Renal cortical epithelial cell (primary cell): ENCODE data around the gene NTM. TPM values are rescaled to one million over a fixed set of nuclear protein-coding genes. Genes with fewer than 3 reads are reported as not detected.
A peak's percentile ranks its signal among the peaks of the same experiment; 100 is the strongest.
"Not testable (repeated sequence)": the region's sequence is repeated elsewhere in the genome, so short reads cannot be mapped to it uniquely, and the experiment has no call there.

Experiments
- DNase-seq: peaks from one replicate; pipeline ENCODE4 v3.0.0-alpha.2; 2011; ENCODE audit warnings: low read depth
- total RNA-seq: library from RNA; depleted of rRNA; stranded (reverse); fragments of >200 nt; gene quantifications from 2 replicates; pipeline ENCODE4 v1.2.3, GENCODE V29; 2014

Gene NTM
- total RNA-seq, 1 donor from 2014 or later = 0.85 TPM

DNA sequence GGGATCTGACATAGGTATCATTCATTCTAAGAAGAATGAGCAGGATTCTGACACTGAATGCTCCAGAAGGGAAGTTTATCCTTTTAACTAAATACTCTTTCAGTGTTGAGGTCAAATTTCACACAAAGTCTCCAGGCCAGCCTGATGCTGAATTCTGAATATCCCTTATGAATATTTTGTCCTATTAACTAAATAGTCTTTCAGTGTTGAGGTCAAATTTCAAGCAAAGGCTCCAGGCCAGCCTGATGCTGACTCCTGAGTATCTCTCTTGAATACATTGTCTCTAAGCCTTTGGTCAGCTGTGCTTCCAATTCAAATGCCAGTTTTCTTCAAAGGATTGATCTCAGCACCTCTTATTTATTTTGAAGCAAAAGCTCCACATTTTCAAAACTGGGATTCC lies 676.8 kb downstream of the NTM start:
- no peak for DNase-seq

DNA sequence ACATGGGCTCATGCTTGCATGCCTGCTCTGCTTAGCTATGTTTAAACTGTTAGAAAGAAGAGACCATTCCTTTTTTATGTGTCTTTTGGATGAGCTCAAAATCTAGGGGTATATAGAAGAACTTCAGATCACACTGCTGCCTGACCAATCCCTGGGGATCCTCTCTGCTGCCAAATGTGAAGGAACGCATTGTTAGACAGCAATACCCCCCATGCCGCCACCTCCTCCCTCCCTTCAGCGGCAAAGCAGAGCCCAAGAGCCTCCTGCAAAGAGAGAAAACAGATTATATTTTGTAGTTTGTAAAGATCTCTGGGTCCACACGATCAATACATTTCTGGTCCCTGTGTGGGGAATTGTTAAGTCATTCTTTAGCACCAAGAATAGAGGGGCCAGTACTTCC lies 677.6 kb downstream of the NTM start:
- no peak for DNase-seq

GRCh38 chr11:132049205-132049604 lies 678.8 kb downstream of the NTM start:
- no peak for DNase-seq

DNA sequence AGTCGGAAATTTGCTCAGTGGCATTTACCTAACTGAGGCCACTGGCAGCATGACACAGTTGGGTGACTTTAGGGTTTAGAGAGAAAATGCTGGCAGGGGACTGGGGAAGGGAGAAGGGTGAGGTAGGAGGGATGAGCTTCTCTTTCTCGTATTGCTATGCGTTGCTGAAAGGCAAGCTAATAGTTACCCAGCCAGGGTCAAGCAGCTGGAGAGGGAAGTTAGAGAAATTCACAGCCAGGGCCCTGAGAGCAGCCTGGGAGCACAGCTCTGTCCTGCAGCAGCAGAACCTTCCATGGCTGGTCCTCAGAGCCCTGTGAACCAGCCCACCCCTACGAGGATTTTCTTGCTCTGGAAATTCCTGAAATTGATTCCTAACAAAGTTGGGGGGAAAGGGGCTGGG lies 679.6 kb downstream of the NTM start:
- DNase-seq = no peak

- peak; percentile 22 for DNase-seq
These were observed 680.3 kb downstream of the NTM start for GRCh38 chr11:132050577-132051165.

GRCh38 chr11:132051704-132052103 lies 681.3 kb downstream of the NTM start:
- DNase-seq = no peak

DNA sequence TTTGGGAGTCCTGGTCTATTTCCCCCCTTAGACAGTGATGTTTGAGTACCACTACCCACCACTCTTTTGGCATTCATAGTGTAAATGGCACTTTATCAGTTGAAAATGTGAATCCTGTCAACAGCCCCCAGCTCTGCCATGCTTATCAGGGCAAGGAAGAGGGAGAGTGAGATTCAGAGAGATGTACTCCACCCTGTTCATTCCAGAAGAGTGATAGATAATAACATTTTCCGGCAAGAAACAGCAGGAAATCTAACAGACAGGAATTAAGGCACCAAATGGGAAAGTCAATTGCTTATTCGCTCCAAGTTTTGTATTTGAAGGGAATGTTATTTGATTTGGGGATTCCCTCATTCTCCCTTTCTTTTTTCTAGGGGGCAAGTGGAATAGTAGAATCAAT lies 681.9 kb downstream of the NTM start:
- DNase-seq = no peak

GRCh38 chr11:132052904-132053303 lies 682.5 kb downstream of the NTM start:
- no peak for DNase-seq

DNA sequence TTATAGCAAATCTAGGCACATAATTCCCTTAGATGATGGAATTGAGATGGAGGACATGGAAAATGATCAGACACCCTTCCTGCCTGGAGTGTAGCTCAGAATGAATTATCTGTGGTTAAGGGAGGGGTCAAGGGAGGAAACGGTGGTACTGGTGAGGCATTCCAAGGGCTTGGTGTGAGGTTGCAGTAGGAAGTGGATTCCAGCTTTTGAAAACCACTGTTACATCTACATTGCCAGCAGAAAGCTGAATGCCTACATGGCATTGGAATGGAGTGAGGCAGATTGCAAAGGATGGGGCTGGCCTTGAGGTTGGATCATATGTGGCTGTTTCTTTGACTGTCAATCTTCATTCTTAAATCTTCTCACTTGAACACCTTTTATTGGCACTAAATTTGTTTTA lies 684.4 kb downstream of the NTM start:
- peak; percentile 84 for DNase-seq

GRCh38 chr11:132055296-132055695 lies 684.9 kb downstream of the NTM start:
- no peak for DNase-seq

DNA sequence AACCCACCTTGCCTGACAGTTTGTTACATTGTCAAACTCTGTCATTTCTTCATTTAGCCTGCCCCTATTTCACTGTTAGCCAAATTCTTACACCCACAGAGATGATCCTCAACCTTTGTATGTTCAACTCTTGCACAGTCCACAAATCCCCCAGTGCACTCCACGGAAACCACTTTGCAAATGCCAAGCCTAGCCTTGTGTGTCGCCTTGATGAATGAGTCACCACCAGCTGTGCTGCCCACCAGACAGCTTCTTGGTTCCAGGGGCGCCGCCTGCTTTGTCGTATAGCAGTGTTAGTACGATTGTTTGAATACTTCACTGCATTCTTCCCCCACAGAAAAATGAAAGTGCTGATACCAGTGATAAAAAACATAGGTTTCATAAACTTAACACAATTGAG lies 686.3 kb downstream of the NTM start:
- peak; percentile 70 for DNase-seq

DNA sequence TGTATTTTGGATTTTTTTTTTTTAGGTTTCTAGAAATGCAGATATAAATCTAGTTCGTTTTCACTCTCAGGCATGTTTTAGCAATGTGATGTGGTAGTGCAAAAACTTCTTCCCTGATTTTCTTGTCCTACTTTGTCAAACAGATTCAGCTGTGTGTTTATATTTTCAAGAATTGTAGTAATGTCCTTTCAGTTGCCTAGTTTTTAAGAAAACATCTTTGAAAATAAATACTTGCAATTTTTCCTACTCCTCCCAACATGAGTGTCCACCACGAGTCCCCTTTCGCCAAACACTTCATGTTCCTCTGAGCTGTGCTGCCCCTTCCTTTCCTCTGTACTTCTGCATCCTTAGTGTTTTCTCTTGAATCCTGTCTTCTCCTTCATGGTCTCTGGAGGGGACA lies 686.9 kb downstream of the NTM start:
- no peak for DNase-seq

DNA sequence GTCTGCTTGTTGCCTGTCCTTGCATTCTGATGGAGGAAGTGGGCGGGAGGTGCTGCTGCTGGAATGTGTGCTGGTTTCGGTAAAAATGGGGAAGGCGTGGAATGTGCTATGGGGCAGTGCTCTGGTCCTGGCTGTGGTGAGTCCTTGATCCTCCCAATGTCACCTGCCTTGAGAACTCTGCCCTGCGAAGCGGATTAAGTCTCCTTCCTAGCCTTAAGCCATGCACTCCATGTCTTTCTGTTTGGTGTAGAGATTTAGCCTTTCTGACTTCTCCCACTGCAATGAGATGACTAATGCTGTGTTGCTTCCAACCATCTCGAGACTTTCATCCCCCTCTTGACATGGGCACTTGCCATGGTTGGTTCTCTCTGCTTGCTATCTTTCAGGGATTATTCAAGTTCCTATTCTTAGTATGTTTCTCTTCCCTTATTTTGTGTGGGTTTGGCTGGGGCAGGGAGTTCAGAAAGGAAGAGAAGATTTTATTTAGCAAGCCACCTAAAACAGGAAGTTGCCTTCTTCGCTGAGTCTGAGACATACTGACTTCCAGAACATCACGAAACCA lies 687.9 kb downstream of the NTM start:
- peak; percentile 15 for DNase-seq

DNA sequence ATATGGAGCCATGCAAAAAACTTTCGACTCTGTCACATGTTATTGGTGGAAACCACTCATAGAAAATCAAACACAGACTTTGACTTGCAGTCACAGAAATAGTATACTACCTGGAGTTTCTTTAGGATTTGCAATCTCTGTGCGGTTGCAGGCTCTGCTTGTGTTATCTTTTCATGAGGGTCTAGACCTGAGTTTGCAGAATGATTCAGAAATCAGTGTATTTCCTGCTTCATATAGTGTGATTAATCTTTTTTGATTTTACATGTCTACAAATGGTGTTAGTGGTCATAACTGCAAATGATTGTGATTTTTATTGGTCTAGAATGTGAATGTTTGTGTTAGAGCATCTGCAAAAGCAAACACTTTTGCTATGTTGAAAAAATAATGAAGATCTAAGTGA lies 690.2 kb downstream of the NTM start:
- no peak for DNase-seq

DNA sequence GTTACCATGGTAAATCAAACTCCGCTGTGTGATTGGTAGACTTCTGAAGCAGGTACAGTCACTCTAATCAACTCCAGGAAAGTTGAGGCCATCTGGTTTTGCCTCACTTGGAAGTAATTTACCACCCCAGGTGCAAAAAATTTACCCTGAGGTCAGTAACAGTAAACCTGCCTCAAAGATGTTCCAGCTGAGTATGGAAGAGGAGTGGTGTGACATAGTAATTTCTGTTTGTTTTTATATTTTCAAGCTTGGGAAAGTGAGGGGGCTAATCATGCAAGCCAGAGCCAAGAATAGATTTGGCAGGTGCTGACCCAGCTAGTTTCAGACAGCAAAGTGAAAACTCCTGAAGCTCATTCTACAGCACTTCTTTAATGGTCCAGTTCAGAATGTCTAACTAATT lies 691.6 kb downstream of the NTM start:
- DNase-seq = no peak

- no peak for DNase-seq
These were observed 692.1 kb downstream of the NTM start for GRCh38 chr11:132062541-132062940.

DNA sequence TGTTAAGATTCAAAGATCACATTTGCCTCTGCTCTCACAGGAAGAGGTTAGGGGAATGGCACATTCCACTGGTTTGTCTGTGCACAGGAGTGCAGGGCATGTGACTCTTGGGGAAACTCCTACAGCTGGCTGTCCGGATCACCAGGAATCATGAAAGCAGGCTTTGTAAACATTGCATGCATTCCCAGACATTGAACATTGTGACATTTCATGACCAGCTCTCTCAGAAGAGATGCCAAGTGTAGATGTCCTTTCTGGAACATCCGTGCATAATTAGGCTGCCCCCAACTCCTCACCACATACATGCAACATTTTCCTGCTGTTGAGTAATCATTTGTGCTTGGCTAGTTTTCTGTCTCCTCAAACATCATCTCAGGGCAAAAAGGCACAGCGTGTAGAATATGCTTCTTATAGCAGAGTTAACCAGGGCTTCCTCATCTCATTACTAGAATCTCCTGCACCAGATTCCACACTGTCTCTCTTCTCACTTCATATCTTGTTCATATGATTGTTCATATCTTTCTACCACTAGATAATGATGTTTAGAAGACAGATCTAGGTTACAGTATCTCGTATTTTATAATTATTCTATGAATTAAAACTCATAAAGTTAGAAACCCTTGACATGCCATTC lies 694.7 kb downstream of the NTM start:
- peak; percentile 98 for DNase-seq

DNA sequence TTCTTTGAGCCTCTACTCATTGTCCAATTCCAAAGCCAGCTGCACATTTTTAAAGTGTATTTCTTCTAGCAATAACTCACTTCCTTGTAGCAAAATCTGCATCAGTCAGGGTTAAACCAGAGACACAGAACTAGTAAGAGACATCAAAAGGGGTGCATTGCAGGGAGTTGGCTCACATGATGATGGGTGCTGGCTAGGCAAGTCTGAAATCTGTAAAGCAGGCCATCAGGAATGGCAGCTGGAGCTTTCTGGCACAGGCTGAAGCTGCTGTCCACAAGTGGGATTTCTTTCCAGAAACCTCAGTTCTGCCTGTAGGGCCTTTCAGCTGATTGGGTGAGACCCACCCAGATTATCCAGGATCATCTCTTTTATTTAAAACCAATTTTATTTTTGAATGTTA lies 698.1 kb downstream of the NTM start:
- DNase-seq = no peak

GRCh38 chr11:132069593-132069992 lies 699.2 kb downstream of the NTM start:
- not testable (repeated sequence) for DNase-seq

DNA sequence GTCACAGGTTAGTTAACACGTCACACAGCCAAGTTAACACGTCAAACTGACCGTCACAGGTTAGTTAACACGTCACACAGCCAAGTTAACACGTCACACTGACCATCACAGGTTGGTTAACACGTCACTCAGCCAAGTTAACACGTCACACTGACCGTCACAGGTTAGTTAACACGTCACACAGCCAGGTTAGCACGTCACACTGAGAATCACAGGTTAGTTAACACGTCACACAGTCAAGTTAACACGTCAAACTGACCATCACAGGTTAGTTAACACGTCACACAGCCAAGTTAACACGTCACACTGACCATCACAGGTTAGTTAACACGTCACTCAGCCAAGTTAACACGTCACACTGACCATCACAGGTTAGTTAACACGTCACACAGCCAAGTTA lies 700.5 kb downstream of the NTM start:
- not testable (repeated sequence) for DNase-seq

GRCh38 chr11:132072044-132072857 lies 701.8 kb downstream of the NTM start:
- DNase-seq = peak; percentile 93

DNA sequence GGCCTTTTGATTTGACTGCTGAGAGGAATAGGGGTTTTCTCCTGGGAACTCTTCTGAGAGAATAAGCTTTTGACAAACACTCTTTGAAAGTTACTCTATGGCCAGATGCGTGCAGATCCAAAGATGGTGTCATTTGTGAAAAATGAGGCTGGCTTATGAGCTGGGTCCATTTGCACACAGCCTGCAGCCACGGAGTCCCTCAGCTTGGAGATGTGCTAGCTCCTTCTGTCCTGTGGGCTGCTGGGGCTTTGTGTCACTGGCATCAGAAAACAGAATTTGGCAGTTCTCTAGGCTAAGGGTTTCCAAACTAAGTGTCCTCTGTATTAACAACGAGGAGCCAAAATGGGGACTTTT lies 702.4 kb downstream of the NTM start:
- DNase-seq = no peak

DNA sequence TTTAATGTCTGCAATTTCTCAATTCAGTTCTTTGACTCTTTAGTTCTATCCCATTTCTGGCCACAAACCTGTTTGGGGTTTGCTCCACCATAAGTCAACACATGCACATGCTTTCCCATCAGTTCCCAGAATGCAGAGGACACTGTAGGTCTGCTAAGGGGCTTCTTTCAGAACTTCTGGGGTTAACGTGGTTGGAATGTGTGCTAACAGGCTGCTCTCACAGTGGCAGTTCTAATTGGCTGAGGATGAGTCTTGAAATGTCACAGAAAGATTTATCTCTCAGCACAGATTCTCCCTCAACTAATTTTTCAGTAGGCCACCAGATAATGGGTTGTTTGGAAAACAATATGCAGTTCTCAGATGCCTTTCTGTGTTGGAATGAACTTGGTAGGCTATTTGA lies 703.4 kb downstream of the NTM start:
- no peak for DNase-seq
